ENCODE measurements around the gene CFAP45.

The CFAP45 gene

DNA sequence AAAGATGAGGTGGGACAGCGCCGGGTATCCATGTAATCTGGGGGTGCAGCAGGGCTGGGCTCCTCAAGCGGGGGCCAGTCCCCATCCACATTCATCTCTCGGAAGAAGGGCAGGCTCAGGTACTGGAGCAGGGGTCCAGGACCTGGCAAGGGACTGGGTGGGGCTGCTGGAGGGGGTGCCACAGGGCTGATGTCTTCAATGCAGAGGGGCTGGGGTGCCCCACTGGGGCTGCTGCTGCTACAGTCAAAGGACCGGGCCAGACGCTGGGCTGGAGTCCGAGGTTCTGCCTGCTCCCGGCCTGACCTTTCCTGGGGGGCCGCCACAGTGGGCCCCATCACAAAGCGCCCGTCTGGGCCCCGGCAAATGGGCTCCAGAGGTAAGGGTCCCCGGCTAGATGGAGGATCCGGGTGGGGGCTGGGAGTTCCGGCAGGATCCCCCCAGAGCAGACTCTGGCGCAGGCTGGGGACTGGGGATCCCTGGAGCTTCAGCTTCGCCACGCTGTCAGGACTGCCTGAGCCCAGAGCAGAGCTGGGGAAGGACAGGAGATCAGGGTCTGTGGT, 28.6 kb upstream of the CFAP45 start:
- Histone ChIP-seq H4K20me1 (ENCODE audit: insufficient read depth, low read length) (no peaks in the 10 kb centered on the region), H3F3A (ENCODE audit: insufficient read depth, low read length) (no peaks in the 10 kb centered on the region), H3K9me2 (ENCODE audit: low read depth, low read length) (no peaks in the 10 kb centered on the region), H3K36me3 (ENCODE audit: insufficient read depth, low read length) (no peaks in the 10 kb centered on the region), H3K9ac (ENCODE audit: low read length) (no peak overlapping the region), H3K9me3 (ENCODE audit: low read length) (no peaks in the 10 kb centered on the region), H3K27ac (ENCODE audit: low read depth, low read length, poor library complexity, severe bottlenecking) (no peak overlapping the region), H3K4me3 (ENCODE audit: low read depth, low read length, poor library complexity, severe bottlenecking) (no peak overlapping the region), H3K79me2 (ENCODE audit: insufficient read depth, low read length) (no peaks in the 10 kb centered on the region), H3K27me3 (ENCODE audit: insufficient read depth, low read length) (peaks cover 4% of the 10 kb centered on the region; the same call in 1 of the 2 replicates), H3K4me2 (ENCODE audit: low read length) (no peak overlapping the region), H2AFZ (ENCODE audit: low read length) (no peak overlapping the region), H3K4me1 (ENCODE audit: insufficient read depth, low read length, severe bottlenecking) (peaks cover 23% of the 10 kb centered on the region)
- TF ChIP-seq CTCF (IDR thresholded peaks at IDR 0.05; ENCODE audit: low read length) (no peak), EZH2 (IDR thresholded peaks at IDR 0.05; ENCODE audit: borderline replicate concordance, low read length) (no peak)

DNA sequence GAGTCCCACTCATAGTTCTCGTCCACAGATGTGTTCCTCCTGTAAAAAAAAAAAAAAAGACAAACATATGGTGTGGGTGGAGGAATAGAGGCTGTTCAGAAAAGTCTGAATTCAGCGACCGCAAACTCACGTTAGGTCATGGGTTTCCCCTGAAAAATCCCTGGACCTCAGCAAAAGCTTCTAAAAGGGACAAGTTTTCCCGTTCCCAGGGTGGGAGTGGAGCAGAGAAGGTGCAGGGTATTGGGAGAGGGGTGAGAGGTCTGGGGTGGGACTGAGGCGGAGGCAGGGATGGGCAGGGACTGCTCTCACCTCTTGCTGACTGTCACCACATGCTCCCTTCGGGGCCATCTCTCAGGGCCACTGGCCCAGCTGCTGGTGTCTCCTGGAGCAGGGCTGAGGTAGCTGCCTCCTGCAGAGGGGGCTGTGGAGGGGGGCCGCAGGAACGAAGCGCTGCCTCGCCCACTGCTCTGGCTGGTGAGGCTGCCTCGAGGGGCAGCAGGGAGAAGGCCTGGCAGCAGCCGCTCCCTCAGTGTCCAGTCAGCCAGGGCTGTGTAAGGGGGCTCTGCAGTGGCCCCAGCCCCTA, 28.0 kb upstream of the CFAP45 start:
- no peak overlapping the region for H2AFZ ChIP-seq (ENCODE audit: low read length)
- H3K9ac ChIP-seq (ENCODE audit: low read length): no peak overlapping the region
- no peaks in the 10 kb centered on the region for H4K20me1 ChIP-seq (ENCODE audit: insufficient read depth, low read length)
- H3K27me3 ChIP-seq (ENCODE audit: insufficient read depth, low read length): peaks cover 4% of the 10 kb centered on the region; the same call in 1 of the 2 replicates
- H3K9me2 ChIP-seq (ENCODE audit: low read depth, low read length): no peaks in the 10 kb centered on the region
- H3K4me3 ChIP-seq (ENCODE audit: low read depth, low read length, poor library complexity, severe bottlenecking): no peak overlapping the region
- H3K27ac ChIP-seq (ENCODE audit: low read depth, low read length, poor library complexity, severe bottlenecking): no peak overlapping the region
- peaks cover 29% of the 10 kb centered on the region for H3K4me1 ChIP-seq (ENCODE audit: insufficient read depth, low read length, severe bottlenecking)
- no peaks in the 10 kb centered on the region for H3F3A ChIP-seq (ENCODE audit: insufficient read depth, low read length)
- H3K79me2 ChIP-seq (ENCODE audit: insufficient read depth, low read length): no peaks in the 10 kb centered on the region
- H3K36me3 ChIP-seq (ENCODE audit: insufficient read depth, low read length): no peaks in the 10 kb centered on the region
- H3K4me2 ChIP-seq (ENCODE audit: low read length): no peak overlapping the region
- H3K9me3 ChIP-seq (ENCODE audit: low read length): no peaks in the 10 kb centered on the region
- no peak for TF ChIP-seq CTCF (IDR thresholded peaks at IDR 0.05; ENCODE audit: low read length)
- no peak for TF ChIP-seq EZH2 (IDR thresholded peaks at IDR 0.05; ENCODE audit: borderline replicate concordance, low read length)

DNA sequence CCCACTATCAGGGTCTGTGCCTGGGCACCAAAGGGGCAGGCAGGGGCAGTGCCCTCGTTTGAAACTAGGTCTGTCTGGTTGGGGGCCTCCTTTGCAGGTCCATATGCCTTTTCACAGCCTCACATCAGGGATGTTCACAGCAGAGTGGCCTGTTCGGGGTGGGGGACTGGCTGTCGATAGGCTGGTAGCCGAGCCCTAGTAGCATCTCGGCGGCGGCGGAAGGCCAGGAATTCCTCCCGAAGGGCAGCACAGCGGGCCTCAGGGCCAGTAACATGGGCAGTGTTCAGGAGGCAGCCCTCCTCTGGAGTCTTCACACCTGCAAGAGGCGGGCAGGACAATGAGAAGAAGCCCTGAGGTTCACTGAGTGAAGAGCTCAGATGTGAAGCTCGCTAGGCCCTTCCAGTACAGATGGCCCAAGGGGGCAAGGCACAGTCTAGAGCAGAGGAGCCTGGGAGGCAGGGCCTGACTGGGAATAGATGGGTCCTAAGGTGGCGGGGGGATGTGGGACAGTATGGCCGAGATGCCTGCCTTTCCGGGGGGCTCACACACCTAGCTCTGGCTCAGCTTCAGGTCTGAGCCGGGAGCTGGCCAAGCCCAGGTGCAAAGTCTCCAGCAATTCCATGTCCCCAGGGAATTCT, 27.4 kb upstream of the CFAP45 start:
- H3K4me1 ChIP-seq (ENCODE audit: insufficient read depth, low read length, severe bottlenecking): peaks cover 35% of the 10 kb centered on the region
- H3K4me2 ChIP-seq (ENCODE audit: low read length): no peak overlapping the region
- no peaks in the 10 kb centered on the region for H3F3A ChIP-seq (ENCODE audit: insufficient read depth, low read length)
- no peaks in the 10 kb centered on the region for H3K9me3 ChIP-seq (ENCODE audit: low read length)
- no peak overlapping the region for H3K27ac ChIP-seq (ENCODE audit: low read depth, low read length, poor library complexity, severe bottlenecking)
- TF ChIP-seq CTCF (IDR thresholded peaks at IDR 0.05; ENCODE audit: low read length) (no peak), EZH2 (IDR thresholded peaks at IDR 0.05; ENCODE audit: borderline replicate concordance, low read length) (no peak)
- no peaks in the 10 kb centered on the region for H3K36me3 ChIP-seq (ENCODE audit: insufficient read depth, low read length)
- no peaks in the 10 kb centered on the region for H3K9me2 ChIP-seq (ENCODE audit: low read depth, low read length)
- no peaks in the 10 kb centered on the region for H3K79me2 ChIP-seq (ENCODE audit: insufficient read depth, low read length)
- no peak overlapping the region for H3K9ac ChIP-seq (ENCODE audit: low read length)
- H3K4me3 ChIP-seq (ENCODE audit: low read depth, low read length, poor library complexity, severe bottlenecking): no peak overlapping the region
- H4K20me1 ChIP-seq (ENCODE audit: insufficient read depth, low read length): no peaks in the 10 kb centered on the region
- no peak overlapping the region for H2AFZ ChIP-seq (ENCODE audit: low read length)
- H3K27me3 ChIP-seq (ENCODE audit: insufficient read depth, low read length): peaks cover 4% of the 10 kb centered on the region; the same call in 1 of the 2 replicates
